ENCODE measurements around the gene TRIM65. TPM values are rescaled to one million over a fixed set of nuclear protein-coding genes. Genes with fewer than 3 reads are reported as not detected.

TRIM65 gene
- total and polyA plus RNA-seq, 2 experiments from 2014 or later, result 13.8 to 54.0 TPM

- TF ChIP-seq, protein P1, sequence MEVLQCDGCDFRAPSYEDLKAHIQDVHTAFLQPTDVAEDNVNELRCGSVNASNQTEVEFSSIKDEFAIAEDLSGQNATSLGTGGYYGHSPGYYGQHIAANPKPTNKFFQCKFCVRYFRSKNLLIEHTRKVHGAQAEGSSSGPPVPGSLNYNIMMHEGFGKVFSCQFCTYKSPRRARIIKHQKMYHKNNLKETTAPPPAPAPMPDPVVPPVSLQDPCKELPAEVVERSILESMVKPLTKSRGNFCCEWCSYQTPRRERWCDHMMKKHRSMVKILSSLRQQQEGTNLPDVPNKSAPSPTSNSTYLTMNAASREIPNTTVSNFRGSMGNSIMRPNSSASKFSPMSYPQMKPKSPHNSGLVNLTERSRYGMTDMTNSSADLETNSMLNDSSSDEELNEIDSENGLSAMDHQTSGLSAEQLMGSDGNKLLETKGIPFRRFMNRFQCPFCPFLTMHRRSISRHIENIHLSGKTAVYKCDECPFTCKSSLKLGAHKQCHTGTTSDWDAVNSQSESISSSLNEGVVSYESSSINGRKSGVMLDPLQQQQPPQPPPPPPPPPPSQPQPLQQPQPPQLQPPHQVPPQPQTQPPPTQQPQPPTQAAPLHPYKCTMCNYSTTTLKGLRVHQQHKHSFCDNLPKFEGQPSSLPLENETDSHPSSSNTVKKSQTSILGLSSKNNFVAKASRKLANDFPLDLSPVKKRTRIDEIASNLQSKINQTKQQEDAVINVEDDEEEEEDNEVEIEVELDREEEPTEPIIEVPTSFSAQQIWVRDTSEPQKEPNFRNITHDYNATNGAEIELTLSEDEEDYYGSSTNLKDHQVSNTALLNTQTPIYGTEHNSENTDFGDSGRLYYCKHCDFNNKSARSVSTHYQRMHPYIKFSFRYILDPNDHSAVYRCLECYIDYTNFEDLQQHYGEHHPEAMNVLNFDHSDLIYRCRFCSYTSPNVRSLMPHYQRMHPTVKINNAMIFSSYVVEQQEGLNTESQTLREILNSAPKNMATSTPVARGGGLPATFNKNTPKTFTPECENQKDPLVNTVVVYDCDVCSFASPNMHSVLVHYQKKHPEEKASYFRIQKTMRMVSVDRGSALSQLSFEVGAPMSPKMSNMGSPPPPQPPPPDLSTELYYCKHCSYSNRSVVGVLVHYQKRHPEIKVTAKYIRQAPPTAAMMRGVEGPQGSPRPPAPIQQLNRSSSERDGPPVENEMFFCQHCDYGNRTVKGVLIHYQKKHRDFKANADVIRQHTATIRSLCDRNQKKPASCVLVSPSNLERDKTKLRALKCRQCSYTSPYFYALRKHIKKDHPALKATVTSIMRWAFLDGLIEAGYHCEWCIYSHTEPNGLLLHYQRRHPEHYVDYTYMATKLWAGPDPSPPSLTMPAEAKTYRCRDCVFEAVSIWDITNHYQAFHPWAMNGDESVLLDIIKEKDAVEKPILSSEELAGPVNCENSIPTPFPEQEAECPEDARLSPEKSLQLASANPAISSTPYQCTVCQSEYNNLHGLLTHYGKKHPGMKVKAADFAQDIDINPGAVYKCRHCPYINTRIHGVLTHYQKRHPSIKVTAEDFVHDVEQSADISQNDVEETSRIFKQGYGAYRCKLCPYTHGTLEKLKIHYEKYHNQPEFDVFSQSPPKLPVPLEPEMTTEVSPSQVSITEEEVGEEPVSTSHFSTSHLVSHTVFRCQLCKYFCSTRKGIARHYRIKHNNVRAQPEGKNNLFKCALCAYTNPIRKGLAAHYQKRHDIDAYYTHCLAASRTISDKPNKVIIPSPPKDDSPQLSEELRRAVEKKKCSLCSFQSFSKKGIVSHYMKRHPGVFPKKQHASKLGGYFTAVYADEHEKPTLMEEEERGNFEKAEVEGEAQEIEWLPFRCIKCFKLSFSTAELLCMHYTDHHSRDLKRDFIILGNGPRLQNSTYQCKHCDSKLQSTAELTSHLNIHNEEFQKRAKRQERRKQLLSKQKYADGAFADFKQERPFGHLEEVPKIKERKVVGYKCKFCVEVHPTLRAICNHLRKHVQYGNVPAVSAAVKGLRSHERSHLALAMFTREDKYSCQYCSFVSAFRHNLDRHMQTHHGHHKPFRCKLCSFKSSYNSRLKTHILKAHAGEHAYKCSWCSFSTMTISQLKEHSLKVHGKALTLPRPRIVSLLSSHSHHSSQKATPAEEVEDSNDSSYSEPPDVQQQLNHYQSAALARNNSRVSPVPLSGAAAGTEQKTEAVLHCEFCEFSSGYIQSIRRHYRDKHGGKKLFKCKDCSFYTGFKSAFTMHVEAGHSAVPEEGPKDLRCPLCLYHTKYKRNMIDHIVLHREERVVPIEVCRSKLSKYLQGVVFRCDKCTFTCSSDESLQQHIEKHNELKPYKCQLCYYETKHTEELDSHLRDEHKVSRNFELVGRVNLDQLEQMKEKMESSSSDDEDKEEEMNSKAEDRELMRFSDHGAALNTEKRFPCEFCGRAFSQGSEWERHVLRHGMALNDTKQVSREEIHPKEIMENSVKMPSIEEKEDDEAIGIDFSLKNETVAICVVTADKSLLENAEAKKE (CRISPR knock-in tag; IDR thresholded peaks at IDR 0.05), result no peak
- TF ChIP-seq POLR2AphosphoS5 (IDR thresholded peaks at IDR 0.05; ENCODE audit: low read depth) (no peak), ZNF331 (CRISPR knock-in tag; IDR thresholded peaks at IDR 0.05; ENCODE audit: low read depth) (no peak), ETS1 (IDR thresholded peaks at IDR 0.05) (no peak)
These were observed 4.1 kb downstream of the TRIM65 start (continued) for GRCh38 chr17:75892556-75893224.

- H3F3A ChIP-seq (replicated peaks; ENCODE audit: low read depth), result peaks cover 18% of the 10 kb centered on the region
- H3K27ac ChIP-seq (ENCODE audit: low read depth), result no peak overlapping the region
- H3K79me2 ChIP-seq (replicated peaks; ENCODE audit: insufficient read depth), result peaks cover 18% of the 10 kb centered on the region
- no peak overlapping the region for H3K4me3 ChIP-seq
- Mint-ChIP-seq H3K9me3 (no peaks in the 10 kb centered on the region), H3K4me3 (no peak overlapping the region), H3K36me3 (ENCODE audit: low read depth) (peaks cover 25% of the 10 kb centered on the region), H3K27ac (no peak overlapping the region), H3K27me3 (ENCODE audit: insufficient read depth, low read depth, poor library complexity) (peaks cover 18% of the 10 kb centered on the region), H3K4me1 (peaks cover 18% of the 10 kb centered on the region)
- H2AFZ ChIP-seq, result no peak overlapping the region
- H3K4me1 ChIP-seq (ENCODE audit: insufficient read depth), result peaks cover 11% of the 10 kb centered on the region; the same call in 1 of the 2 replicates
- H4K20me1 ChIP-seq (replicated peaks; ENCODE audit: insufficient read depth), result no peaks in the 10 kb centered on the region; the same call in 1 of the 2 replicates
- no peak for DNase-seq (ENCODE audit: low spot score)
- no peak for ATAC-seq
- no peaks in the 10 kb centered on the region for H3K36me3 ChIP-seq (ENCODE audit: insufficient read depth)
- no peak overlapping the region for H3K4me2 ChIP-seq
- H3K27me3 ChIP-seq (ENCODE audit: insufficient read depth), result no peaks in the 10 kb centered on the region
- H3K9me2 ChIP-seq (ENCODE audit: insufficient read depth), result no peaks in the 10 kb centered on the region
- no peak for TF ChIP-seq JUNB (IDR thresholded peaks at IDR 0.05; ENCODE audit: unreplicated experiment)
- no peak for TF ChIP-seq ZNF331 (CRISPR knock-in tag; IDR thresholded peaks at IDR 0.05; ENCODE audit: low read depth)
- TF ChIP-seq, protein P1 (CRISPR knock-in tag; IDR thresholded peaks at IDR 0.05), result no peak
These were observed 4.9 kb downstream of the TRIM65 start for GRCh38 chr17:75891605-75892555.
